IMR-90 (cell line): ENCODE measurements around the gene TMEM140. TPM values are rescaled to one million over a fixed set of nuclear protein-coding genes. Genes with fewer than 3 reads are reported as not detected.

Experiments used
- ATAC-seq: fragments of 200-7000 bp; cut with Tn5 transposase; 2 replicates; pipeline ENCODE4 v1.9.1; 2020; ENCODE audit warnings: low read depth, mild to moderate bottlenecking, moderate library complexity
- BruUV-seq: library from RNA; stranded (reverse); fragments of 400-500 nt; replicated peaks from 2 replicates; lab custom pipeline; 2021; lab: Mats Ljungman, UMichigan
- CTCF ChIA-PET: fragments of 300-600 bp; formaldehyde crosslinking; extraction: SDS; loops from one replicate; lab custom pipeline; 2021; ENCODE audit warnings: antibody characterized with exemption; lab: Yijun Ruan, JAX
- POLR2A ChIA-PET: fragments of 300-600 bp; sonication (Branson Sonifier 250); formaldehyde crosslinking; loops from one replicate; lab custom pipeline; 2022; ENCODE audit warnings: antibody characterized with exemption; ENCODE audit not compliant: unreplicated experiment; lab: Charles Lee
- DNase-seq: peaks from one replicate; pipeline ENCODE4 v3.0.0; 2013
- H2AFZ ChIP-seq: replicated peaks from 2 replicates; pipeline ENCODE3; 2013; ENCODE audit warnings: low read length, mild to moderate bottlenecking; ENCODE audit not compliant: poor library complexity
- H2AK5ac ChIP-seq: 2 replicates; pipeline ENCODE4 v1.6.1; 2013; ENCODE audit warnings: low read depth, low read length, inconsistent platforms
- H2AK9ac ChIP-seq: replicated peaks from 2 replicates; pipeline ENCODE3; 2013; ENCODE audit warnings: mild to moderate bottlenecking, low read depth, low read length, moderate library complexity; ENCODE audit not compliant: poor library complexity
- H2BK120ac ChIP-seq: 2 replicates; pipeline ENCODE4 v1.6.1; 2013; ENCODE audit warnings: low read depth, low read length, inconsistent platforms
- H2BK15ac ChIP-seq: 3 replicates; pipeline ENCODE4 v1.6.1; 2013; ENCODE audit warnings: low read depth, low read length, inconsistent platforms
- H2BK20ac ChIP-seq: 2 replicates; pipeline ENCODE4 v1.6.1; 2013; ENCODE audit warnings: low read depth, mild to moderate bottlenecking, inconsistent platforms, low read length, moderate library complexity
- H2BK5ac ChIP-seq: 2 replicates; pipeline ENCODE4 v1.6.1; 2013; ENCODE audit warnings: mild to moderate bottlenecking, low read depth, low read length, inconsistent platforms; ENCODE audit not compliant: poor library complexity, severe bottlenecking
- H3K14ac ChIP-seq: replicated peaks from 2 replicates; pipeline ENCODE4 v1.6.1; 2013; ENCODE audit warnings: low read depth, low read length, inconsistent platforms
- H3K18ac ChIP-seq: 2 replicates; pipeline ENCODE4 v1.6.1; 2013; ENCODE audit warnings: low read depth, low read length, control low read depth
- H3K23ac ChIP-seq: 2 replicates; pipeline ENCODE4 v1.6.1; 2013; ENCODE audit warnings: low read depth, low read length, inconsistent platforms
- H3K27ac ChIP-seq: 2 replicates; pipeline ENCODE4 v1.5.1; 2013; ENCODE audit warnings: mild to moderate bottlenecking, control low read depth, low read length; ENCODE audit not compliant: insufficient read depth
- H3K27me3 ChIP-seq: 2 replicates; pipeline ENCODE4 v1.6.1; 2013; ENCODE audit warnings: low read length; ENCODE audit not compliant: control insufficient read depth, insufficient read depth
- H3K36me3 ChIP-seq: 2 replicates; pipeline ENCODE4 v1.6.1; 2013; ENCODE audit warnings: low read length, mixed read lengths; ENCODE audit not compliant: control insufficient read depth, insufficient read depth
- H3K4ac ChIP-seq: 2 replicates; pipeline ENCODE4 v1.6.1; 2013; ENCODE audit warnings: low read depth, low read length, inconsistent platforms
- H3K4me1 ChIP-seq: 2 replicates; pipeline ENCODE4 v1.6.1; 2013; ENCODE audit warnings: low read length, mixed read lengths; ENCODE audit not compliant: control insufficient read depth, insufficient read depth
- H3K4me2 ChIP-seq: 2 replicates; pipeline ENCODE4 v1.6.1; 2013; ENCODE audit warnings: low read depth, mild to moderate bottlenecking, control low read depth, low read length, moderate library complexity
- H3K4me3 ChIP-seq: 2 replicates; pipeline ENCODE4 v1.5.1; 2013; ENCODE audit warnings: low read depth, mild to moderate bottlenecking, control low read depth, low read length, moderate library complexity; ENCODE audit not compliant: insufficient read depth
- H3K56ac ChIP-seq: 2 replicates; pipeline ENCODE4 v1.6.1; 2013; ENCODE audit warnings: low read length, inconsistent platforms; ENCODE audit not compliant: insufficient read depth; ENCODE audit errors: extremely low read depth
- H3K79me1 ChIP-seq, 2 experiments: 2 replicates each; pipeline ENCODE4 v1.6.1; 2013; ENCODE audit warnings: low read length in 2 of 2, inconsistent platforms in 1 of 2, low read depth in 1 of 2
- H3K9ac ChIP-seq: 2 replicates; pipeline ENCODE4 v1.6.1; 2013; ENCODE audit warnings: low read depth, low read length, control low read depth
- H3K9me1 ChIP-seq: 2 replicates; pipeline ENCODE4 v1.6.1; 2013; ENCODE audit warnings: low read length, inconsistent platforms; ENCODE audit not compliant: insufficient read depth
- H3K9me3 ChIP-seq: 2 replicates; pipeline ENCODE4 v1.6.1; 2013; ENCODE audit warnings: low read length; ENCODE audit not compliant: control insufficient read depth, insufficient read depth
- H4K20me1 ChIP-seq: 2 replicates; pipeline ENCODE4 v1.6.1; 2013; ENCODE audit warnings: low read length, inconsistent platforms; ENCODE audit not compliant: insufficient read depth
- H4K5ac ChIP-seq: 2 replicates; pipeline ENCODE4 v1.6.1; 2013; ENCODE audit warnings: mild to moderate bottlenecking, low read depth, low read length, control low read depth
- H4K8ac ChIP-seq, 2 experiments: 2 replicates each; pipeline ENCODE4 v1.6.1; 2013; ENCODE audit warnings: low read depth in 2 of 2, low read length in 2 of 2, control low read depth in 1 of 2, inconsistent platforms in 1 of 2
- H4K91ac ChIP-seq: 2 replicates; pipeline ENCODE4 v1.6.1; 2013; ENCODE audit warnings: low read depth, low read length, inconsistent platforms; ENCODE audit not compliant: insufficient read depth
- BHLHE40 ChIP-seq: fragments of 150-350 bp; IDR thresholded peaks from 2 replicates; pipeline ENCODE4 v1.6.1; 2016; ENCODE audit warnings: mild to moderate bottlenecking, low read depth, low read length
- CEBPB ChIP-seq: IDR thresholded peaks from 2 replicates; pipeline ENCODE4 v1.6.1; 2012; ENCODE audit warnings: low read depth, low read length, improper control_type of control experiment
- CHD1 ChIP-seq: IDR thresholded peaks from 2 replicates; pipeline ENCODE4 v1.6.1; 2012; ENCODE audit warnings: low read depth, low read length, improper control_type of control experiment
- CTCF ChIP-seq: conservative IDR thresholded peaks from 2 replicates; pipeline ENCODE4 v1.5.1; 2012; ENCODE audit warnings: mild to moderate bottlenecking, low read depth, low read length, improper control_type of control experiment
- ELK1 ChIP-seq: fragments of 150-350 bp; IDR thresholded peaks from 2 replicates; pipeline ENCODE4 v1.6.1; 2016; ENCODE audit warnings: low read depth, mild to moderate bottlenecking, low read length, moderate library complexity, borderline replicate concordance
- FOS ChIP-seq: fragments of 150-350 bp; IDR thresholded peaks from 2 replicates; pipeline ENCODE4 v1.6.1; 2016; ENCODE audit warnings: low read depth, low read length
- MAFK ChIP-seq: IDR thresholded peaks from 2 replicates; pipeline ENCODE4 v1.6.1; 2012; ENCODE audit warnings: low read depth, low read length, improper control_type of control experiment
- MAZ ChIP-seq: IDR thresholded peaks from 2 replicates; pipeline ENCODE4 v1.6.1; 2012; ENCODE audit warnings: low read depth, mild to moderate bottlenecking, low read length, improper control_type of control experiment, moderate library complexity, borderline replicate concordance
- MXI1 ChIP-seq: IDR thresholded peaks from 2 replicates; pipeline ENCODE4 v1.6.1; 2012; ENCODE audit warnings: low read depth, mild to moderate bottlenecking, low read length, moderate library complexity, borderline replicate concordance
- NFE2L2 ChIP-seq: fragments of 150-350 bp; IDR thresholded peaks from 2 replicates; pipeline ENCODE4 v1.6.1; 2016; ENCODE audit warnings: low read depth, mild to moderate bottlenecking, low read length
- POLR2A ChIP-seq: IDR thresholded peaks from 2 replicates; pipeline ENCODE4 v1.6.1; 2012; ENCODE audit warnings: mild to moderate bottlenecking, low read depth, low read length
- RAD21 ChIP-seq: IDR thresholded peaks from 2 replicates; pipeline ENCODE4 v1.6.1; 2012; ENCODE audit warnings: low read length, improper control_type of control experiment
- RCOR1 ChIP-seq: IDR thresholded peaks from 2 replicates; pipeline ENCODE4 v1.6.1; 2012; ENCODE audit warnings: mild to moderate bottlenecking, low read length, improper control_type of control experiment; ENCODE audit not compliant: insufficient replicate concordance
- RFX5 ChIP-seq: IDR thresholded peaks from 2 replicates; pipeline ENCODE4 v1.8.0; 2012; ENCODE audit warnings: low read depth, mild to moderate bottlenecking, low read length, moderate library complexity
- SMC3 ChIP-seq: fragments of 150-350 bp; IDR thresholded peaks from 2 replicates; pipeline ENCODE4 v1.6.1; 2016; ENCODE audit warnings: low read depth, mild to moderate bottlenecking, antibody characterized with exemption, low read length, moderate library complexity
- WGBS, 2 experiments: methylation state at CpG; one replicate each; pipeline versions ENCODE4 v1.1.5 to v1.1.7; 2013; ENCODE audit warnings: missing lambda C conversion rate in 2 of 2; ENCODE audit not compliant: insufficient read length in 1 of 2; ENCODE audit errors: extremely low coverage in 2 of 2; 5-methylcytosine and 5-hydroxymethylcytosine counted together
- dilution Hi-C: fragments of 300-500 bp; cut with HindIII; formaldehyde crosslinking; loops from one replicate; pipeline ENCODE4 v1.14.3; 2018; ENCODE audit warnings: low sequenced_read_pairs; ENCODE audit not compliant: unreplicated experiment
- in situ Hi-C: fragments of 300-500 bp; cut with MboI; formaldehyde crosslinking; loops from 3 replicates; pipeline ENCODE4 v1.14.3; 2019; ENCODE audit warnings: low sequenced_read_pairs, inconsistent platforms, mixed read lengths
- intact Hi-C: fragments of 100-400 bp; cut with micrococcal nuclease; formaldehyde crosslinking; loops from 2 replicates; pipeline ENCODE4 v1.10.0; 2022
- polyA plus RNA-seq, 3 experiments: library from polyadenylated mRNA; depleted of rRNA; stranded (reverse); fragments of >200 nt; gene quantifications; 2 replicates each; pipeline ENCODE4 v1.2.3, GENCODE V29; 2012; ENCODE audit warnings: low replicate concordance in 1 of 3
- total RNA-seq: library from RNA; depleted of rRNA; stranded (reverse); fragments of >200 nt; gene quantifications from 2 replicates; pipeline ENCODE4 v1.2.3, GENCODE V29; 2012
- TF ChIP-seq, protein P1 (sequence below): fragments of 150-350 bp; IDR thresholded peaks from 2 replicates; pipeline ENCODE4 v1.6.1; 2017; ENCODE audit warnings: mild to moderate bottlenecking, antibody characterized with exemption, low read length, low read depth

The TMEM140 gene
- total and polyA plus RNA-seq, 2 of the 4 experiments (the other 2 are of a cell fraction) = 0.24 to 0.72 TPM

DNA sequence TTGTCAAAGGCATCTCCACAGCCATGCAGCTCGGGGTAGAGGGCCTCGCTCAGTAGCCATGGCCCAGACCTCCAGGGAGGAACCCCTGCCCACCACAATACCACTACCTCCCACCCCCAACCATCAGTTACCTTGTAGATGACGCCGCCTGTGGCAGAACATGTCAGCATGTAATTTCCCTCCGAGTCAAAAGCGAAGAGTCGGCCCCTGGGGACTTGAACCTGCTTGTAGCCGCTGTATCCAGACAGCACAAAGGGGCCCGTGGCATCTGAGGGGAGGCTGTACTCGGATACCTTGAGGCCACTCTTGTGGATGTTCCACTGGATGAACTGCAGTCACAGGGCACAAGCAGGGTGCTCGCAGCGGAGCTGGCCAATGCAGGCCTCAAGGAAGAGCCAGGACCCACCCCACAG, 39.0 kb downstream of the TMEM140 start:
- Histone ChIP-seq H2BK20ac (no peak overlapping the region), H2BK15ac (no peak overlapping the region), H4K5ac (no peak overlapping the region), H3K14ac (no peak overlapping the region), H2AK9ac (no peak overlapping the region), H2AFZ (no peak overlapping the region), H3K9me1 (peaks cover 2% of the 10 kb centered on the region; the same call in 1 of the 2 replicates), H3K9me3 (peaks cover 21% of the 10 kb centered on the region), H4K20me1 (no peaks in the 10 kb centered on the region), H2BK120ac (no peak overlapping the region), H3K36me3 (peaks cover 53% of the 10 kb centered on the region), H3K23ac (no peak overlapping the region), H3K4me2 (no peak overlapping the region), H4K91ac (no peak overlapping the region), H3K27me3 (no peaks in the 10 kb centered on the region), H3K18ac (no peak overlapping the region), H4K8ac (no peak overlapping the region), H2AK5ac (no peak overlapping the region), H3K79me1 (no peaks in the 10 kb centered on the region), H3K4me3 (no peak overlapping the region), H3K4me1 (no peaks in the 10 kb centered on the region), H3K9ac (no peak overlapping the region), H3K56ac (no peak overlapping the region), H2BK5ac (no peak overlapping the region), H3K27ac (no peak overlapping the region), H3K4ac (no peak overlapping the region)
- DNase-seq (no peak), ATAC-seq (no peak)
- ChIA-PET POLR2A (no interaction called here), CTCF (no interaction called here)
- 94% methylated on average over 8 of the region's 12 CpGs; no CpG with 5 or more reads in 1 of the 2 experiments for WGBS, 2 experiments
- dilution Hi-C loops = no loop called here
- intact Hi-C loops = no loop called here
- in situ Hi-C loops = no loop called here
- TF ChIP-seq SMC3 (no peak), CTCF (no peak), MXI1 (no peak), FOS (no peak), POLR2A (no peak), BHLHE40 (no peak), MAFK (no peak), RAD21 (no peak), ELK1 (no peak), CEBPB (no peak), NFE2L2 (no peak), CHD1 (no peak), MAZ (no peak), RCOR1 (no peak), RFX5 (no peak)
- TF ChIP-seq, protein P1, sequence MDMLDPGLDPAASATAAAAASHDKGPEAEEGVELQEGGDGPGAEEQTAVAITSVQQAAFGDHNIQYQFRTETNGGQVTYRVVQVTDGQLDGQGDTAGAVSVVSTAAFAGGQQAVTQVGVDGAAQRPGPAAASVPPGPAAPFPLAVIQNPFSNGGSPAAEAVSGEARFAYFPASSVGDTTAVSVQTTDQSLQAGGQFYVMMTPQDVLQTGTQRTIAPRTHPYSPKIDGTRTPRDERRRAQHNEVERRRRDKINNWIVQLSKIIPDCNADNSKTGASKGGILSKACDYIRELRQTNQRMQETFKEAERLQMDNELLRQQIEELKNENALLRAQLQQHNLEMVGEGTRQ = no peak
- no TSS peak for BruUV-seq
